Measurements from ENCODE around the gene PHAF1. TPM values are rescaled to one million over a fixed set of nuclear protein-coding genes. Genes with fewer than 3 reads are reported as not detected.
A peak's percentile ranks its signal among the peaks of the same experiment; 100 is the strongest.

The PHAF1 gene
- total and polyA plus RNA-seq, 9 of the 15 experiments (the other 6 are each of a cell fraction or from before 2014, with no cell fraction given), result 5.1 to 25.4 (median 13.8) TPM

DNA sequence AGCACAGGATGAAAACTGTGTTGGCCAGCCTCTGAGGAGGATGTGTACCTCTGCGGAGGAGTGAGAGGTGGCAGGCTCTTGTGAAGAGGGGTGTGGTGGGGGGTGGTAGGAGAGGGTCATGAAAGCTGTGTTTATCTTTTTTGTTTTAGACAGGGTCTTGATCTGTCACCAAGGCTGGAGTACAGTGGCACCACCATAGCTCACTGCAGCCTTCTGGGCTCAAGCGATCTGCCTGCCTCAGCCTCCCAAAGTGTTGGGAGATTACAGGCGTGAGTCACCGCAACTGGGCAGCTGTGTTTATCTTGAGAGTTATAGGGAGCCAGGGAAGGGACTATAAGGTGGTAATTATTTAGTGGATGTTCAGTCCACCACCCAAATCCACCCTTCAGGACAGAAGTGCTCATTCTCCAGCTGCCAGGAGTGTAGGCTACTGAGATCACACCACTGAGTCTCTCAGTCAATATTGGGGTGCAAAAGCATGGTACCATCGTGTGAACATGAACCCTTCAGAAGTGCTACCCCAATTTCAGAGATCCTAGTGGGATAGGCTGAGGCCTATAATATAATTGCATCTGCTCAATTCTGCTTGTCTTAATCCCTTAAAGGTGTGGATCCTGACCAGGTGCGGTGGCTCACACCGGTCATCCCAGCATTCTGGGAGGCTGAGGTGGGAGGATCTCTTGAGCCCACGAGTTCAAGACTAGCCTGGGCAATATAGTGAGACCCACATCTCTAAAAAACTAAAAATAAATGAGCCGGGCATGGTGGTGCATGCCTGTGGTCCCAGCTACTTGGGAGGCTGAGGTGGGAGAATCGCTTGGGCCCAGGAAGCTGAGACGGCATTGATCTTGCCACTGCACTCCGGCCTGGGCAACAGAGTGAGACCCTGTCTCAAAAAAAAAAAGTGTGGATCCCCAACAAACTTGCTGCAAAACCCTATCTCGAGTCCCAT is 81.0 kb downstream of the PHAF1 start (continued):
- TF ChIP-seq ELF2 (CRISPR knock-in tag; IDR thresholded peaks at IDR 0.05) (no peak), KLF10 (CRISPR knock-in tag; IDR thresholded peaks at IDR 0.05) (no peak), STAT5A (IDR thresholded peaks at IDR 0.05; ENCODE audit: borderline replicate concordance, low read length) (peak; percentile 43; the same call in 1 of the 2 replicates), FOXP1 (CRISPR knock-in tag; IDR thresholded peaks at IDR 0.05) (no peak), XRCC4 (IDR thresholded peaks at IDR 0.05; ENCODE audit: extremely low read depth, insufficient read depth, insufficient read length) (no peak), PHTF2 (CRISPR knock-in tag; IDR thresholded peaks at IDR 0.05) (no peak), ZFX (CRISPR knock-in tag; IDR thresholded peaks at IDR 0.05) (no peak), NFIX (CRISPR knock-in tag; IDR thresholded peaks at IDR 0.05; ENCODE audit: low read depth) (no peak), CCNT2 (IDR thresholded peaks at IDR 0.05; ENCODE audit: borderline replicate concordance, extremely low read depth, insufficient read length, low read depth, low read length) (no peak), NCOA1 (IDR thresholded peaks at IDR 0.05; ENCODE audit: low read depth) (no peak), ZNF175 (CRISPR knock-in tag; IDR thresholded peaks at IDR 0.05; ENCODE audit: low read depth) (no peak), TCF3 (CRISPR knock-in tag; IDR thresholded peaks at IDR 0.05) (peak; percentile 68), ZNF146 (CRISPR knock-in tag; IDR thresholded peaks at IDR 0.05; ENCODE audit: unreplicated experiment) (no peak), PYGO2 (tag; IDR thresholded peaks at IDR 0.05) (no peak), ZNF134 (CRISPR knock-in tag; conservative IDR thresholded peaks at IDR 0.05) (no peak), RHOXF2B (CRISPR knock-in tag; conservative IDR thresholded peaks at IDR 0.05) (no peak), ZNF124 (CRISPR knock-in tag; IDR thresholded peaks at IDR 0.05) (no peak), ELF1 (tag; IDR thresholded peaks at IDR 0.05) (no peak), ZSCAN29 (IDR thresholded peaks at IDR 0.05) (no peak)
- TF ChIP-seq, protein P1, sequence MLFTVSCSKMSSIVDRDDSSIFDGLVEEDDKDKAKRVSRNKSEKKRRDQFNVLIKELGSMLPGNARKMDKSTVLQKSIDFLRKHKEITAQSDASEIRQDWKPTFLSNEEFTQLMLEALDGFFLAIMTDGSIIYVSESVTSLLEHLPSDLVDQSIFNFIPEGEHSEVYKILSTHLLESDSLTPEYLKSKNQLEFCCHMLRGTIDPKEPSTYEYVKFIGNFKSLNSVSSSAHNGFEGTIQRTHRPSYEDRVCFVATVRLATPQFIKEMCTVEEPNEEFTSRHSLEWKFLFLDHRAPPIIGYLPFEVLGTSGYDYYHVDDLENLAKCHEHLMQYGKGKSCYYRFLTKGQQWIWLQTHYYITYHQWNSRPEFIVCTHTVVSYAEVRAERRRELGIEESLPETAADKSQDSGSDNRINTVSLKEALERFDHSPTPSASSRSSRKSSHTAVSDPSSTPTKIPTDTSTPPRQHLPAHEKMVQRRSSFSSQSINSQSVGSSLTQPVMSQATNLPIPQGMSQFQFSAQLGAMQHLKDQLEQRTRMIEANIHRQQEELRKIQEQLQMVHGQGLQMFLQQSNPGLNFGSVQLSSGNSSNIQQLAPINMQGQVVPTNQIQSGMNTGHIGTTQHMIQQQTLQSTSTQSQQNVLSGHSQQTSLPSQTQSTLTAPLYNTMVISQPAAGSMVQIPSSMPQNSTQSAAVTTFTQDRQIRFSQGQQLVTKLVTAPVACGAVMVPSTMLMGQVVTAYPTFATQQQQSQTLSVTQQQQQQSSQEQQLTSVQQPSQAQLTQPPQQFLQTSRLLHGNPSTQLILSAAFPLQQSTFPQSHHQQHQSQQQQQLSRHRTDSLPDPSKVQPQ (CRISPR knock-in tag; IDR thresholded peaks at IDR 0.05; ENCODE audit: borderline replicate concordance), result no peak
- TF ChIP-seq, protein P2, sequence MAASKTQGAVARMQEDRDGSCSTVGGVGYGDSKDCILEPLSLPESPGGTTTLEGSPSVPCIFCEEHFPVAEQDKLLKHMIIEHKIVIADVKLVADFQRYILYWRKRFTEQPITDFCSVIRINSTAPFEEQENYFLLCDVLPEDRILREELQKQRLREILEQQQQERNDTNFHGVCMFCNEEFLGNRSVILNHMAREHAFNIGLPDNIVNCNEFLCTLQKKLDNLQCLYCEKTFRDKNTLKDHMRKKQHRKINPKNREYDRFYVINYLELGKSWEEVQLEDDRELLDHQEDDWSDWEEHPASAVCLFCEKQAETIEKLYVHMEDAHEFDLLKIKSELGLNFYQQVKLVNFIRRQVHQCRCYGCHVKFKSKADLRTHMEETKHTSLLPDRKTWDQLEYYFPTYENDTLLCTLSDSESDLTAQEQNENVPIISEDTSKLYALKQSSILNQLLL (CRISPR knock-in tag; IDR thresholded peaks at IDR 0.05; ENCODE audit: borderline replicate concordance), result no peak
- TF ChIP-seq, protein P3, sequence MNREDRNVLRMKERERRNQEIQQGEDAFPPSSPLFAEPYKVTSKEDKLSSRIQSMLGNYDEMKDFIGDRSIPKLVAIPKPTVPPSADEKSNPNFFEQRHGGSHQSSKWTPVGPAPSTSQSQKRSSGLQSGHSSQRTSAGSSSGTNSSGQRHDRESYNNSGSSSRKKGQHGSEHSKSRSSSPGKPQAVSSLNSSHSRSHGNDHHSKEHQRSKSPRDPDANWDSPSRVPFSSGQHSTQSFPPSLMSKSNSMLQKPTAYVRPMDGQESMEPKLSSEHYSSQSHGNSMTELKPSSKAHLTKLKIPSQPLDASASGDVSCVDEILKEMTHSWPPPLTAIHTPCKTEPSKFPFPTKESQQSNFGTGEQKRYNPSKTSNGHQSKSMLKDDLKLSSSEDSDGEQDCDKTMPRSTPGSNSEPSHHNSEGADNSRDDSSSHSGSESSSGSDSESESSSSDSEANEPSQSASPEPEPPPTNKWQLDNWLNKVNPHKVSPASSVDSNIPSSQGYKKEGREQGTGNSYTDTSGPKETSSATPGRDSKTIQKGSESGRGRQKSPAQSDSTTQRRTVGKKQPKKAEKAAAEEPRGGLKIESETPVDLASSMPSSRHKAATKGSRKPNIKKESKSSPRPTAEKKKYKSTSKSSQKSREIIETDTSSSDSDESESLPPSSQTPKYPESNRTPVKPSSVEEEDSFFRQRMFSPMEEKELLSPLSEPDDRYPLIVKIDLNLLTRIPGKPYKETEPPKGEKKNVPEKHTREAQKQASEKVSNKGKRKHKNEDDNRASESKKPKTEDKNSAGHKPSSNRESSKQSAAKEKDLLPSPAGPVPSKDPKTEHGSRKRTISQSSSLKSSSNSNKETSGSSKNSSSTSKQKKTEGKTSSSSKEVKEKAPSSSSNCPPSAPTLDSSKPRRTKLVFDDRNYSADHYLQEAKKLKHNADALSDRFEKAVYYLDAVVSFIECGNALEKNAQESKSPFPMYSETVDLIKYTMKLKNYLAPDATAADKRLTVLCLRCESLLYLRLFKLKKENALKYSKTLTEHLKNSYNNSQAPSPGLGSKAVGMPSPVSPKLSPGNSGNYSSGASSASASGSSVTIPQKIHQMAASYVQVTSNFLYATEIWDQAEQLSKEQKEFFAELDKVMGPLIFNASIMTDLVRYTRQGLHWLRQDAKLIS (CRISPR knock-in tag; IDR thresholded peaks at IDR 0.05), result no peak

All from K562 (cell line).